ENCODE data around the gene DCDC2C.

Gene DCDC2C

DNA sequence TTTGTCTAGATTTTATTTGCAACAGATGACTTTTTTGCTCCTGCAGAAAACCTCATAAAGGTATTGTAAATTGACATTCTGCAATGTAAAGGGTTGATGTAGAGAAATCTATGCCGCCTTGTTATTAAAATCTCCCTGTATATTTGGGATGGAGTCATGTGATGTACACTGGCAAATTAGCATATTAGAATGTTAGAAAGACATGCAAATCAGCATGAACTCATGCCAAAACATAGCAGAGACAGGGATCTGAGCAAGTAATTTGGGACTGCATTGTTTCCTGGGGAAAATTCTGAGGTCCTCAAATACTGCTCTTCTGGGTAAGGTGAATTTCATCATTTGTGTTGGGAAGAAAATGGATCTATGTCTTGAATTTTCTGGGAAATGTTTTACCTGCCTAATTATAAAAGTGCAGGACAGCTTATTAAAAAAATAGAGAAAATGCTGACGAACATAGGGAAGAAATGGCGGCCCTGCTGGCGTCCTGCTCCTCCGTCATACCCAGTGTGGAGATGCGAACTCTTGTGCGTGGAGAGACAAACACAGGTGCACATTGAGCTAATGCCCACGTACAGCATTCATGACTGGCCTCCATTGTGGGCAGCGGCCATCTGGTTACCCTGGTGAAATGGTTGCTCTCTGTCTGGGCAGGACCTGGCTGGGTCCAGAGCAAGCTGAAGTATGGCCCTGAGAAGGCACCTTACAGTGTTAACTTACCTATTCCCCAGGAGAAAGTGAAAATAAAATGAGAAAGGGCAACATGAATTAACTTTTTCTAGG lies 29.1 kb upstream of the DCDC2C start:
- DNase-seq (ENCODE audit: low read depth) = no peak

DNA sequence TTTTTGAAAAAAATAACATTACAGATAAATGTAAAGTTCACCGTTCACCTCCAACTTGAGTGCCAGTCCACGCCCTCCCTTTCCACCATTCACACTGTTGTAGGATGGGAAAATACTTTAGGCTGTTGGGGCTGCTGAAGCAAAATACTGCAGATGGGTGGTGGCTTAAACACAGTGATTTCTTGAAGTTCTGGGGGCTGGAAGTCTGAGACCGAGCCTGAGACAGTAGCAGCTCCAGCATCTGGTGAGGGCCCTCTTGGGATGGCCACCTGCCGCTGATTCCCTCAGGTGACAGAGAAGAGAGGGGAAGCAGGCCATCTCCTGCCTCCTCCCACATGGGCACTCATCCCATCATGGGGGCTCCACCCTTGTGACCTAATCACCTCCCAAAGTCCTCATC lies 27.7 kb upstream of the DCDC2C start:
- no peak for DNase-seq (ENCODE audit: low read depth)

DNA sequence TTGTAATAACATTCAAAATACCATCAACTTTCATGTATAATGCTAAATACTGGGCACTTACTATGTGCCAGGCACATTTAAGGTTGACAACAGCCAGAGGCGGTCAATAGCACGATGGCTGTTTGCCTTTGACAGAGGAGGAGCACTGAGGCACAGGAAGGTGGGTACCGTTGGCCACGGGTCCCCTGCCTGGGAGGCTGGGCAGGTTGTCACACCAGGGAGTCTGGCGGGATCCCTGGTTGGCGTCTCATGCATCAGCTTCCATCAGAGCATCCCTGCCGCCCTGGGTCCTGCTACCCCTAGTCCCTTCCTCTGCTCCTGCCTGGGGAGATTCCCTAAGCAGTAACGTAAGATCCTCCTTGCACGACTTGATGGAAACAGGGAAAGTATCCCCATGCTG lies 25.9 kb upstream of the DCDC2C start:
- no peak for DNase-seq (ENCODE audit: low read depth)

DNA sequence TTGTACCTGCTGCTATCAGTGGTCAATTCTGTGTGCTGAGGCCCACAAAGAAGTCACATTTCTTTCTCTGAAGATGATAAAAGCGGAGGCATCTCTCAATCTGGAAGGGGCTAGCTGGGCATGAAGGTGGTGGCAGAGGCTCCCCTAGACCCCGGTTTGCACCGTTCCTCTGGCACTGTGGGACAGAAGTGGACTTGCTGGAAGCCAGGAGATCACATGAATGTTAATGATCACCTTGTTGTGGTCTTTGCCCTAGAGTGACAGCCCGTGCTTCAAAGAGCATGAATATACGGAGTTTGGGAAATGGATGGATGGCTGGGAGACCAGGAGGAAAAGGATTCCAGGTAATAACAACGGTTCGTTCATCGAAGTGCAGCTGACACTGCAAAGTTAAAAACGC lies 25.2 kb upstream of the DCDC2C start:
- no peak for DNase-seq (ENCODE audit: low read depth)

GRCh38 chr2:3679180-3679579 lies 24.2 kb upstream of the DCDC2C start:
- no peak for DNase-seq (ENCODE audit: low read depth)

DNA sequence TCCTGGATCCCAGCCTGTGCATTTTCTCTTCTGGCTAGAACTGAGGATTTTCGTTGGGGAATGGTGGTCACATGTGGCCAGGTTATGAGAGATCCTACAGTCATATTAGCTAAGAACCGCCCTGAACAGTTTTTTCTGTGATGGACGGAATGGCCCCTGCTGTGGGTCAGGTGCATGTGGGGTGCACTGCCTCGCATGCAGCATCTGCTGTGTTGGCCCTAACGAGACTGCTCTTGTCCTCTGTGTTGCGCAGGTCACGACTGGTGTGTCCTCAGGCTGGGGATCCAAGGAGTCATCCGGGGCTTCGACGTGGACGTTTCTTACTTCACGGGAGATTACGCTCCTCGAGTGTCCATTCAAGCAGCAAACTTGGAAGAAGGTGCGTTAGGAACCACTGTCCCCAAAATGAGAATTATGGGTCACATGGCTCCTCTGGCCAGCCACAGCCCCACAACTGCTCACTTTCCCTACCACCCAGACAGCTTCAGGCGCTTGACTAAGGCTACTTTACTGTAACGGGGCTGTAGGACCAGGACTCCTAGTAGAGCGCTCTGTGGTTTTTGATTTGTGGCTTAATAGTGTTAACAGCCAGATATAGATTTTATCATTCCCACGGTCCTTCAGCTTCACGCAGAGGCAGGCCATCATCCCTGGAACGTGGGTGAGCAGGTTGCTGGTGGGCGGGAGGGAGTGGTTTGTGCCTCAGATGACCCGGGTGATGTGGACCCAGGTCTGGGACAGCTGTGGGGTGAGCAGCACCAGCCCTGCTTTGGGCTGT lies 23.6 kb upstream of the DCDC2C start:
- DNase-seq (ENCODE audit: low read depth) = no peak

GRCh38 chr2:3680548-3681345 lies 22.6 kb upstream of the DCDC2C start:
- DNase-seq (ENCODE audit: low read depth) = no peak

DNA sequence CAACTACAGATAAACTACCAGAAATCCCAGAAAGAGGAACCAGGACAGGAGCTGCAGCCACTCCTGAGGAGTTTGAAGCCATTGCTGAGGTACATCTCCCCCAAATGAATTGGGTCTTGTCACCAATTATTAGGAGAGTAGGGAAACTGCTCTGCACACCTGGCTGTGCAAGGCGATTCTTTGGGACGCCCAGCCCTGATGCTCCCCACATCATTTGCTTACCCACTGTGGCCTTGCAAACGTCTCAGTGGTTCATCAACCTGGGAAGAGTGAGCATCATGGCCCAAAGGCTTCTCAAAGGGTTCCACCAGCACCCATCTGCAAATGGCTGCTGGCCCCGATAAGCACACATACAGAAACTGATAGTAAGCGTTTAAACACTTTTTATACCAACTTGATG lies 21.8 kb upstream of the DCDC2C start:
- no peak for DNase-seq (ENCODE audit: low read depth)

DNA sequence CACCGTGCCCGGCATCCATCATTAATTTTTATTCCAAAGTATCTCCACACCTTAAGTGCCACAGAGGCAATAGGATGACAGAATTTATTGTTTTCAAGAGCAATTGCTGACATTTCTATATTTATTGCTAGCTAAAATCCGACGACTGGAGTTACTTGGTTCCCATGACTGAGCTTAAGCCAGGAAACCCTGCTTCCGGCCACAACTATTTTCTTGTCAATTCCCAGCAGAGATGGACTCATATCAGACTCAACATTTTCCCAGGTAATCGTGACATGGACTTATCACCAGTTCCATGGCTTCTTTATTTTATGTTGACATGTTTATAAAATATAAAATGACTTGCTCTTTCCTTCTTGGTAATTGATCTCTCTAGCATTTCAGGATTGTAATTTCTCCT lies 20.6 kb upstream of the DCDC2C start:
- DNase-seq (ENCODE audit: low read depth) = no peak

- no peak for DNase-seq (ENCODE audit: low read depth)
Observed at GRCh38 chr2:3683748-3684454, 19.5 kb upstream of the DCDC2C start.

DNA sequence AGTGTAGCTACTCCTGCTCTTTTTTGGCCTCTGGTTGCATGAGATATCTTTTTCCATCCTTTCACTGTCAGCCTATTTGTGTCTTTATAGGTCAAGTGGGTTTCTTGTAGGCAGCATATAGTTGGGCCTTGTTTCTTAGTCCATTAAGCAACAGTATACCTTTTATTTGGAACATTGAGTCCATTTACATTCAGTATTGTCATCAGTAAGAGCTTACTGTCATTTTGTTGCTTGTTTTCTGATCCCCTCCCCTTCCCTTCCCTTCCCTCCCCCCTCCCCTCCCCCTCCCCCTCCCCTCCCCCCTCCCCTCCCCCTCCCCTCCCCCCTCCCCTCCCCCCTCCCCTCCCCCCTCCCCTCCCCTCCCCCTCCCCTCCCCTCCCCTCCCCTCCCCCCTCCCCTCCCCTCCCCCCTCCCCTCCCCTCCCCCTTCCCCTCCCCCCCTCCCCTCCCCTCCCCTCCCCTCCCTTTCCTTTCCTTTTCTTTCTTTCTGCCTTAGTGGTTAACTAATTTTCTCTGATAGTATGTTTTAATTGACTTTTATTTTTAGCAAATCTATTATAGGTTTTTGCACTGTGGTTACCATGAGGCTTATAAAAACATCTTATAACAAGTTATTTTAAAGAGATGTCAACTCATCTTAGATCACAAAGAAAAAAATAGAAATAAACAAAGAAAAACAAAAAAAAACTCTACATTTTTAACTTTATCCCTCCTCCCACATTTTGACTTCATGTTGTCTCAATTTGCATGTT lies 13.2 kb upstream of the DCDC2C start:
- no peak for DNase-seq (ENCODE audit: low read depth)

DNA sequence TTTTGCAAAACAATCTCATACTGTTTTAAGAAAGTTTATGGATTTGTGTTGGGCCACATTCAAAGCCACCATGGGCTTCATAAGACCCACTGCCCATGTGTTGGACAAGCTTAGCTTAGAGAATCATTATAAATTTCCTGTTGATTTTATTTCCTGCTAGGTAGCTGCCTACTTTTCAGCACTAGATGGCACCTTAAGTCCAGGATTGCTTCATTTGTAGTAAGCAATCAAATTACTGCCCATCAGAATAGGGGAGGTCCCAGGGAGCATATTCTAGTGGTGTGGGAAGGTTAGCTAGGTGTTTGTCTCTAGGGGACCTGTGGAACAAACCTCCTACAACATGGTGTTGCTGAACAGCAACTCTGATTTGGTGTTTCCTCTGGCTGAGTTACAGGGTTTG lies 11.0 kb upstream of the DCDC2C start:
- DNase-seq (ENCODE audit: low read depth) = no peak

DNA sequence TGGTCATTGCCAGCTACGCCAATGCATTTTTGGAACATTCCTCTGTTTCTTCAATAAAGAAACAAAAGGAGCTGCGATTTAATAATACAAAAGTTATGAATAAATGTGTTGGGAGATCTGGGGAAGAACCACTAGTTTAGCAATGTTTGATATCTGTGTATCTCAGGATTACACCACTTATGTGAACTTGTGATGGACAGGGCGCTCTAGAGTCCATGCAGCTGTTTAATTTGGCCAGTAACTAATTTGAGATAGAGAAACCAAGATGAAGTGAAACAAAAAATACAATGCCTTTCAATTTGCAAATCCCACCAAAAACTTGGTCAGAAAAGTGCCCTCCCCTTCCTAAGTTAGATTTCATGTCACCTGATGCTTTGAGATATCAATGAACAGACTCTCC lies 6.8 kb upstream of the DCDC2C start:
- no peak for DNase-seq (ENCODE audit: low read depth)

DNA sequence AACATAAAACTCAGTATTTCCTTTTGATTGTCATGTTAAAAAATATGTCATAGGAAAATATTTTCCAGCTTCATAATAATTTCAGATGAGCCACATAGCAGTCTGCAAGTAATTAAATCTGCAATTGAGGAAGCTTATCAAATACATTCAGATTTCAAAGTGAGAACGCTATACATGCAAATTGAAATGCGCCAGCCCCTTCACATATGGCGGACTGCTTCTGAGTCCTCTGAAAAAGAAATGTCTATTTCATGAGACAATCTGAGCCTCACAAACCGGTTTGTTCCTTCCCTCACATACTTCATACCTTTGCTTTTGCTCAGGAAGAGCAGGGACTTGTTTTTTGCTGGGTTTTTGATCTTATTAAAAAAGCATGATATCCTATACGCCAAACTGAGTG lies 2.3 kb upstream of the DCDC2C start:
- no peak for DNase-seq (ENCODE audit: low read depth)

GRCh38 chr2:3703757-3704355 lies 481 bp downstream of the DCDC2C start:
- DNase-seq (ENCODE audit: low read depth) = no peak

GRCh38 chr2:3704692-3705091 lies 1.3 kb downstream of the DCDC2C start:
- DNase-seq (ENCODE audit: low read depth) = no peak

DNA sequence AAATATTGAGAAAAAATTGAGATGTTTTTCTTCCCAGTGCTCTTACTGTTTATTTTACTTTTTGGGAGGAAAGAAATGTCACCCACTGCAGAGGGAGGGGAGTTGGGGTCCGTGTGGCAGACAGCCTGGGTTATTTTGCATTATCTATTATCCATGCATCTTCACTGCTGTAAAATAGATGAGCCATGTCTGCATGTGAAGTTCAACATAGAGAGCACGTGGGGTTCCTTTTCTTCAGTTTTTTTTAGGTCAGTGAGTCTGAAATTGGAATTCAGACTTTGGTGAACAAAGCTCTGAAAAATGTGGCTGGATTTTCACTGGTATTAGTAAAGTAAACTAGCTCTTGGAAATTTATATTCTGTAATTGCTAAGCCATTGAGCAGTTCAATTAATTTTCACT lies 2.4 kb downstream of the DCDC2C start:
- DNase-seq (ENCODE audit: low read depth) = no peak

- DNase-seq (ENCODE audit: low read depth) = no peak
Observed at GRCh38 chr2:3706892-3707291, 3.5 kb downstream of the DCDC2C start.

- no peak for DNase-seq (ENCODE audit: low read depth)
Observed at GRCh38 chr2:3708576-3708975, 5.2 kb downstream of the DCDC2C start.

DNA sequence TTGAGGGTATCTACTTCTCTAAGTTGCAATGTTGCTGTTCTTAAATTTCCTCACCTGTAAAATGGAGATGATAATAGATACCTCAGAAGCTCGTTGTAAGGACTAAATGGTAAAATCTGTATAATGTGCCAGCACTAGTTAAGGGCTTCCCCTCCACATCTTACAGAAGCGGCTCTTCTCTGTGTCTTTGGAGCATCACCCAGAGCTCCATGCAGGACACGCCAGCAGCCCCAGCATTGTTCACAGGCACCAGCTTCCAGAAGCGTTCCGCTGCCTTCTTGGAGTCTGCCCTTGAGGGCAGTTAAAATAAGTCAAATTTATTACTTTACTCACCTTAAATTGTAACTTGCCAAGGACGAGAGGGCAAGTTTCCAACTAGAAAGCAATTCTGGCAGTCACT lies 5.8 kb downstream of the DCDC2C start:
- no peak for DNase-seq (ENCODE audit: low read depth)

DNA sequence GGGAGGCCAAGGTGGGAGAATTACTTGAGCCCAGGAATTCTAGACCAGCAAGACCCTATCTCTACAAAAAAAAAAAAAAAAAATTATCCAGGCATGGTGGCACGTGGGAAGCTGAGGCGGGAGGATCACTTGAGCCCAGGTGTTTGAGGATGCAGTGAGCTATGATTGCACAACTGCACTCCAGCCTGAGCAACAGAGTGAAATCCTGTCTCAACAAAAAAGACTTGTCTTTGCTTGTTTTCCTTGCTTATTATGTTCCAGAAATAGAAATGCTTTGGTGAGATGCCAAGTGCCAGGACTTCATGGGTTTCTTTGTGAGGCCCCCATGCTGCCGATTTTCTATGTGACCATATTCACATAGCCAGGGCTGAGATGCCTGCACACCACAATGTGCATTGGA lies 9.0 kb downstream of the DCDC2C start:
- no peak for DNase-seq (ENCODE audit: low read depth)

All from stimulated activated CD8-positive, alpha-beta memory T cell treated with anti-CD3 and anti-CD28 coated beads, Interleukin-15, amount 100 ng/mL, for 24 hours (primary cell).